ENCODE results near the gene ODAD4.

ODAD4 gene

GRCh38 chr17:41948762-41949460 is 18.5 kb downstream of the ODAD4 start:
- Histone ChIP-seq H2AFZ (ENCODE audit: low read depth, low read length, severe bottlenecking) (no peak overlapping the region), H3K4me2 (ENCODE audit: low read depth, low read length, poor library complexity, severe bottlenecking) (no peak overlapping the region), H3K9me2 (replicated peaks; ENCODE audit: insufficient read depth, low read length) (no peaks in the 10 kb centered on the region), H3K9me3 (ENCODE audit: insufficient read depth, low read length) (no peaks in the 10 kb centered on the region), H3K4me3 (ENCODE audit: insufficient read depth, low read length, poor library complexity, severe bottlenecking) (no peak overlapping the region), H3K27me3 (ENCODE audit: low read length) (no peaks in the 10 kb centered on the region), H4K20me1 (ENCODE audit: low read depth, low read length) (no peaks in the 10 kb centered on the region), H3K27ac (ENCODE audit: low read depth, low read length) (no peak overlapping the region), H3K79me2 (ENCODE audit: insufficient read depth, low read length) (no peaks in the 10 kb centered on the region), H3F3A (ENCODE audit: insufficient read depth) (no peaks in the 10 kb centered on the region), H3K9ac (ENCODE audit: low read length) (no peak overlapping the region), H3K36me3 (ENCODE audit: low read length) (no peaks in the 10 kb centered on the region)
- TF ChIP-seq EZH2phosphoT487 (conservative IDR thresholded peaks at IDR 0.05; ENCODE audit: low read length) (no peak), CTCF (IDR thresholded peaks at IDR 0.05; ENCODE audit: insufficient read depth, low read length, poor library complexity, severe bottlenecking) (no peak)

DNA sequence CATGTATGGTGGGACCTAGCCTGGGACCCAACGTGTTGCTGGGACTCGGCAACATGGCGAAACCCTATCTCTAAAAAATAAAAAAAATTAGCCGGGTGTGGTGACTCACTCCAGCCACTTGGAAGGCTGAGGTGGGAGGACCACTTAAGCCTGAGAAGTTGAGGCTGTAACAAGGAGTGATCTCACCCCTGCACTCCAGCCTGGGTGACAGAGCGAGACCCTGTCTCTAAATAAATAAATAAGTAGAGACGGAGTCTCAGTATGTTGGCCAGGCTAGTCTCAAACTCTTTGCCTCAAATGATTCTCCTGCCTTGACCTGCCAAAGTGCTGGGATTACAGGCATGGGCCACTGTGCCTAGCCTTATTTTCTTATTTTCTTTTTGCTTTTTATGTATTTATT is 26.1 kb downstream of the ODAD4 start:
- Histone ChIP-seq H3F3A (ENCODE audit: insufficient read depth) (no peaks in the 10 kb centered on the region), H3K27me3 (ENCODE audit: low read length) (no peaks in the 10 kb centered on the region), H3K4me3 (ENCODE audit: insufficient read depth, low read length, poor library complexity, severe bottlenecking) (no peak overlapping the region), H4K20me1 (ENCODE audit: low read depth, low read length) (no peaks in the 10 kb centered on the region), H3K27ac (ENCODE audit: low read depth, low read length) (no peak overlapping the region), H3K4me2 (ENCODE audit: low read depth, low read length, poor library complexity, severe bottlenecking) (no peak overlapping the region), H3K79me2 (ENCODE audit: insufficient read depth, low read length) (no peaks in the 10 kb centered on the region), H3K36me3 (ENCODE audit: low read length) (no peaks in the 10 kb centered on the region), H3K9me3 (ENCODE audit: insufficient read depth, low read length) (no peaks in the 10 kb centered on the region), H2AFZ (ENCODE audit: low read depth, low read length, severe bottlenecking) (no peak overlapping the region), H3K9me2 (replicated peaks; ENCODE audit: insufficient read depth, low read length) (no peaks in the 10 kb centered on the region), H3K9ac (ENCODE audit: low read length) (no peak overlapping the region)
- no peak for TF ChIP-seq CTCF (IDR thresholded peaks at IDR 0.05; ENCODE audit: insufficient read depth, low read length, poor library complexity, severe bottlenecking)
- TF ChIP-seq EZH2phosphoT487 (conservative IDR thresholded peaks at IDR 0.05; ENCODE audit: low read length), result no peak

- Histone ChIP-seq H2AFZ (ENCODE audit: low read depth, low read length, severe bottlenecking) (no peak overlapping the region), H3F3A (ENCODE audit: insufficient read depth) (no peaks in the 10 kb centered on the region), H3K27me3 (ENCODE audit: low read length) (no peaks in the 10 kb centered on the region), H4K20me1 (ENCODE audit: low read depth, low read length) (no peaks in the 10 kb centered on the region), H3K4me3 (ENCODE audit: insufficient read depth, low read length, poor library complexity, severe bottlenecking) (no peak overlapping the region), H3K36me3 (ENCODE audit: low read length) (no peaks in the 10 kb centered on the region), H3K4me2 (ENCODE audit: low read depth, low read length, poor library complexity, severe bottlenecking) (no peak overlapping the region), H3K9me3 (ENCODE audit: insufficient read depth, low read length) (no peaks in the 10 kb centered on the region), H3K9me2 (replicated peaks; ENCODE audit: insufficient read depth, low read length) (no peaks in the 10 kb centered on the region), H3K79me2 (ENCODE audit: insufficient read depth, low read length) (no peaks in the 10 kb centered on the region), H3K27ac (ENCODE audit: low read depth, low read length) (no peak overlapping the region), H3K9ac (ENCODE audit: low read length) (no peak overlapping the region)
- no peak for TF ChIP-seq EZH2phosphoT487 (conservative IDR thresholded peaks at IDR 0.05; ENCODE audit: low read length)
- TF ChIP-seq CTCF (IDR thresholded peaks at IDR 0.05; ENCODE audit: insufficient read depth, low read length, poor library complexity, severe bottlenecking), result no peak
Measured at GRCh38 chr17:41957031-41957868, 26.8 kb downstream of the ODAD4 start.

All from SU-DHL-6 (cell line).